Cerebellar cortex (tissue), 1 donor: Measurements from ENCODE around the gene RIN3.

Source experiments
- DNase-seq: peaks from one replicate; pipeline ENCODE4 v3.0.0-alpha.2; 2015; ENCODE audit warnings: low spot score

Gene RIN3

GRCh38 chr14:92646952-92647796, 133.6 kb downstream of the RIN3 start:
- DNase-seq = no peak

GRCh38 chr14:92647797-92648279, 134.3 kb downstream of the RIN3 start:
- no peak for DNase-seq

GRCh38 chr14:92649066-92649465, 135.5 kb downstream of the RIN3 start:
- no peak for DNase-seq

- no peak for DNase-seq
Observed at GRCh38 chr14:92649934-92650545, 136.5 kb downstream of the RIN3 start.

- DNase-seq = no peak
Observed at GRCh38 chr14:92650581-92651105, 137.1 kb downstream of the RIN3 start.

- no peak for DNase-seq
Observed at GRCh38 chr14:92651106-92651757, 137.7 kb downstream of the RIN3 start.

GRCh38 chr14:92651758-92652406, 138.3 kb downstream of the RIN3 start:
- no peak for DNase-seq

GRCh38 chr14:92652413-92653151, 139.0 kb downstream of the RIN3 start:
- no peak for DNase-seq

- no peak for DNase-seq
Observed at GRCh38 chr14:92653162-92653651, 139.6 kb downstream of the RIN3 start.

- DNase-seq = no peak
Observed at GRCh38 chr14:92654239-92654901, 140.8 kb downstream of the RIN3 start.

GRCh38 chr14:92655419-92656201, 142.0 kb downstream of the RIN3 start:
- DNase-seq = no peak

GRCh38 chr14:92656306-92657081, 142.9 kb downstream of the RIN3 start:
- DNase-seq = no peak

GRCh38 chr14:92657457-92658142, 144.0 kb downstream of the RIN3 start:
- DNase-seq = no peak

GRCh38 chr14:92658160-92658559, 144.6 kb downstream of the RIN3 start:
- no peak for DNase-seq

- no peak for DNase-seq
Observed at GRCh38 chr14:92658684-92659083, 145.1 kb downstream of the RIN3 start.

- DNase-seq = no peak
Observed at GRCh38 chr14:92659765-92660561, 146.4 kb downstream of the RIN3 start.

GRCh38 chr14:92660571-92660970, 147.0 kb downstream of the RIN3 start:
- DNase-seq = no peak

- DNase-seq = no peak
Observed at GRCh38 chr14:92663049-92663448, 149.5 kb downstream of the RIN3 start.
